ENCODE measurements around the gene AKT1S1.

AKT1S1 gene

GRCh38 chr19:49908480-49909420 lies 31.6 kb upstream of the AKT1S1 start:
- H2BK12ac ChIP-seq (ENCODE audit: low read length) = no peak overlapping the region
- H3K14ac ChIP-seq (ENCODE audit: low read length) = no peak overlapping the region
- no peaks in the 10 kb centered on the region for H3K79me2 ChIP-seq (ENCODE audit: control insufficient read depth, insufficient read depth, low read length, poor library complexity)
- H3K4me1 ChIP-seq (ENCODE audit: control insufficient read depth in 1 of 2, insufficient read depth in 2 of 2, low read length in 2 of 2) = no peaks in the 10 kb centered on the region
- H4K8ac ChIP-seq (ENCODE audit: low read depth, low read length) = no peak overlapping the region
- H3K27ac ChIP-seq (ENCODE audit: low read depth, low read length) = no peak overlapping the region
- H3K4ac ChIP-seq (ENCODE audit: low read depth, low read length) = no peak overlapping the region
- H3K36me3 ChIP-seq (ENCODE audit: control insufficient read depth in 1 of 2, insufficient read depth in 2 of 2, low read length in 2 of 2) = peaks cover 51 to 55% of the 10 kb centered on the region in 2 experiments
- no peak overlapping the region for H3K23ac ChIP-seq (ENCODE audit: low read length)
- H2AK5ac ChIP-seq (ENCODE audit: low read length) = no peak overlapping the region
- H3K9me3 ChIP-seq (ENCODE audit: insufficient read depth, low read depth, low read length) = peaks cover 6% of the 10 kb centered on the region
- no peak overlapping the region for H4K91ac ChIP-seq (ENCODE audit: low read depth, low read length)
- H3K4me2 ChIP-seq (ENCODE audit: low read length) = no peak overlapping the region
- H4K12ac ChIP-seq (ENCODE audit: low read depth, low read length) = no peak overlapping the region
- no peak overlapping the region for H2AFZ ChIP-seq (ENCODE audit: insufficient read depth, low read length, poor library complexity)
- H3K4me3 ChIP-seq (ENCODE audit: low read depth, low read length) = no peak overlapping the region
- no peak overlapping the region for H2BK5ac ChIP-seq (ENCODE audit: low read depth, low read length, poor library complexity)
- DNase-seq = no peak
- no peak overlapping the region for H3K18ac ChIP-seq (ENCODE audit: low read length)
- H3K79me1 ChIP-seq (ENCODE audit: low read length) = no peaks in the 10 kb centered on the region
- H2BK120ac ChIP-seq (ENCODE audit: insufficient read depth, low read length, poor library complexity) = no peak overlapping the region
- H3K9ac ChIP-seq (ENCODE audit: low read length) = no peak overlapping the region
- WGBS (ENCODE audit: extremely low coverage, insufficient coverage, insufficient read length) = no CpG with 5 or more reads among the region's 37 CpGs
- no peaks in the 10 kb centered on the region for H3K27me3 ChIP-seq (ENCODE audit: insufficient read depth, low read length)

GRCh38 chr19:49907745-49908446 lies 30.7 kb upstream of the AKT1S1 start:
- Histone ChIP-seq H2AFZ (ENCODE audit: insufficient read depth, low read length, poor library complexity) (no peak overlapping the region), H3K18ac (ENCODE audit: low read length) (no peak overlapping the region), H2AK5ac (ENCODE audit: low read length) (no peak overlapping the region), H4K8ac (ENCODE audit: low read depth, low read length) (no peak overlapping the region), H3K79me1 (ENCODE audit: low read length) (no peaks in the 10 kb centered on the region), H3K36me3 (ENCODE audit: control insufficient read depth in 1 of 2, insufficient read depth in 2 of 2, low read length in 2 of 2) (peaks cover 43 to 48% of the 10 kb centered on the region in 2 experiments), H2BK120ac (ENCODE audit: insufficient read depth, low read length, poor library complexity) (no peak overlapping the region), H2BK12ac (ENCODE audit: low read length) (no peak overlapping the region), H4K91ac (ENCODE audit: low read depth, low read length) (no peak overlapping the region), H3K27me3 (ENCODE audit: insufficient read depth, low read length) (no peaks in the 10 kb centered on the region), H3K4me2 (ENCODE audit: low read length) (no peak overlapping the region), H3K4me1 (ENCODE audit: control insufficient read depth in 1 of 2, insufficient read depth in 2 of 2, low read length in 2 of 2) (no peaks in the 10 kb centered on the region), H3K9me3 (ENCODE audit: insufficient read depth, low read depth, low read length) (peaks cover 6% of the 10 kb centered on the region), H3K23ac (ENCODE audit: low read length) (no peak overlapping the region), H3K14ac (ENCODE audit: low read length) (no peak overlapping the region), H2BK5ac (ENCODE audit: low read depth, low read length, poor library complexity) (no peak overlapping the region), H3K79me2 (ENCODE audit: control insufficient read depth, insufficient read depth, low read length, poor library complexity) (no peaks in the 10 kb centered on the region), H3K4ac (ENCODE audit: low read depth, low read length) (no peak overlapping the region), H3K4me3 (ENCODE audit: low read depth, low read length) (no peak overlapping the region), H4K12ac (ENCODE audit: low read depth, low read length) (no peak overlapping the region), H3K27ac (ENCODE audit: low read depth, low read length) (no peak overlapping the region), H3K9ac (ENCODE audit: low read length) (no peak overlapping the region)
- no CpG with 5 or more reads among the region's 23 CpGs for WGBS (ENCODE audit: extremely low coverage, insufficient coverage, insufficient read length)
- DNase-seq = no peak

GRCh38 chr19:49906879-49907564 lies 29.9 kb upstream of the AKT1S1 start:
- Histone ChIP-seq H2AK5ac (ENCODE audit: low read length) (no peak overlapping the region), H3K4me2 (ENCODE audit: low read length) (no peak overlapping the region), H3K79me2 (ENCODE audit: control insufficient read depth, insufficient read depth, low read length, poor library complexity) (no peaks in the 10 kb centered on the region), H2AFZ (ENCODE audit: insufficient read depth, low read length, poor library complexity) (no peak overlapping the region), H4K12ac (ENCODE audit: low read depth, low read length) (no peak overlapping the region), H4K91ac (ENCODE audit: low read depth, low read length) (no peak overlapping the region), H3K27ac (ENCODE audit: low read depth, low read length) (no peak overlapping the region), H3K23ac (ENCODE audit: low read length) (no peak overlapping the region), H3K14ac (ENCODE audit: low read length) (no peak overlapping the region), H2BK120ac (ENCODE audit: insufficient read depth, low read length, poor library complexity) (no peak overlapping the region), H3K4ac (ENCODE audit: low read depth, low read length) (no peak overlapping the region), H3K18ac (ENCODE audit: low read length) (no peak overlapping the region), H2BK12ac (ENCODE audit: low read length) (no peak overlapping the region), H3K9me3 (ENCODE audit: insufficient read depth, low read depth, low read length) (peaks cover 6% of the 10 kb centered on the region), H3K4me3 (ENCODE audit: low read depth, low read length) (no peak overlapping the region), H3K79me1 (ENCODE audit: low read length) (no peaks in the 10 kb centered on the region), H3K9ac (ENCODE audit: low read length) (no peak overlapping the region), H3K36me3 (ENCODE audit: control insufficient read depth in 1 of 2, insufficient read depth in 2 of 2, low read length in 2 of 2) (peaks cover 37 to 41% of the 10 kb centered on the region in 2 experiments), H3K4me1 (ENCODE audit: control insufficient read depth in 1 of 2, insufficient read depth in 2 of 2, low read length in 2 of 2) (no peaks in the 10 kb centered on the region), H4K8ac (ENCODE audit: low read depth, low read length) (no peak overlapping the region), H2BK5ac (ENCODE audit: low read depth, low read length, poor library complexity) (no peak overlapping the region), H3K27me3 (ENCODE audit: insufficient read depth, low read length) (no peaks in the 10 kb centered on the region)
- DNase-seq = no peak
- no CpG with 5 or more reads among the region's 16 CpGs for WGBS (ENCODE audit: extremely low coverage, insufficient coverage, insufficient read length)

DNA sequence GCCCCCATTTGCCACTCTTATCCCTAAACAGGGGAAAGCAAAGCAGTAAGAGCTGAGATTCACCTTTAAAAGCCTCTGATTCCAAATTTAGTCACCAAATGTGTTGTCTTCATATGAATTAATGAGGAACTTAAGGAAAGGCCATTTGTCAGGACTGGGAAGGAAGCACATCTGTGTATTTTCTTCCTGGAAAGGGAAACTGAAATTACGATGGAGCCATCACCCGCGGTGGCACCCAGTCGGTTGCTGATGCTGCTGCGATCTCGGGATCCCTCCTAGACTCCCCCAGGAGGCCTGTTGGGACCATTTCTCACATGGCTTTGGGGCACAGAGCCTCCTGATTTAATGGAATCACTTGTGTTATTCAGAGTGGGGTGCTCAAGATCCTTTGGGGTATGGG lies 27.0 kb upstream of the AKT1S1 start:
- Histone ChIP-seq H4K12ac (ENCODE audit: low read depth, low read length) (no peak overlapping the region), H2BK5ac (ENCODE audit: low read depth, low read length, poor library complexity) (no peak overlapping the region), H3K79me1 (ENCODE audit: low read length) (no peaks in the 10 kb centered on the region), H3K9me3 (ENCODE audit: insufficient read depth, low read depth, low read length) (peaks cover 6% of the 10 kb centered on the region), H3K4me1 (ENCODE audit: control insufficient read depth in 1 of 2, insufficient read depth in 2 of 2, low read length in 2 of 2) (no peaks in the 10 kb centered on the region), H2AFZ (ENCODE audit: insufficient read depth, low read length, poor library complexity) (no peak overlapping the region), H3K14ac (ENCODE audit: low read length) (no peak overlapping the region), H3K4me2 (ENCODE audit: low read length) (no peak overlapping the region), H4K8ac (ENCODE audit: low read depth, low read length) (no peak overlapping the region), H2BK120ac (ENCODE audit: insufficient read depth, low read length, poor library complexity) (no peak overlapping the region), H3K23ac (ENCODE audit: low read length) (no peak overlapping the region), H3K18ac (ENCODE audit: low read length) (no peak overlapping the region), H3K4me3 (ENCODE audit: low read depth, low read length) (no peak overlapping the region), H3K4ac (ENCODE audit: low read depth, low read length) (no peak overlapping the region), H3K9ac (ENCODE audit: low read length) (no peak overlapping the region), H2AK5ac (ENCODE audit: low read length) (no peak overlapping the region), H4K91ac (ENCODE audit: low read depth, low read length) (no peak overlapping the region), H3K36me3 (ENCODE audit: control insufficient read depth in 1 of 2, insufficient read depth in 2 of 2, low read length in 2 of 2) (peaks cover 23 to 24% of the 10 kb centered on the region in 2 experiments), H2BK12ac (ENCODE audit: low read length) (no peak overlapping the region), H3K27me3 (ENCODE audit: insufficient read depth, low read length) (no peaks in the 10 kb centered on the region), H3K27ac (ENCODE audit: low read depth, low read length) (no peak overlapping the region), H3K79me2 (ENCODE audit: control insufficient read depth, insufficient read depth, low read length, poor library complexity) (no peaks in the 10 kb centered on the region)
- WGBS (ENCODE audit: extremely low coverage, insufficient coverage, insufficient read length) = no CpG with 5 or more reads among the region's 6 CpGs
- no peak for DNase-seq
